Measurements from ENCODE around the gene RARS1. TPM values are rescaled to one million over a fixed set of nuclear protein-coding genes. Genes with fewer than 3 reads are reported as not detected.

RARS1 gene
- total RNA-seq (2014; rRNA removed; shearing (Covaris generic)): 250 and 258 TPM in 2 replicates

DNA sequence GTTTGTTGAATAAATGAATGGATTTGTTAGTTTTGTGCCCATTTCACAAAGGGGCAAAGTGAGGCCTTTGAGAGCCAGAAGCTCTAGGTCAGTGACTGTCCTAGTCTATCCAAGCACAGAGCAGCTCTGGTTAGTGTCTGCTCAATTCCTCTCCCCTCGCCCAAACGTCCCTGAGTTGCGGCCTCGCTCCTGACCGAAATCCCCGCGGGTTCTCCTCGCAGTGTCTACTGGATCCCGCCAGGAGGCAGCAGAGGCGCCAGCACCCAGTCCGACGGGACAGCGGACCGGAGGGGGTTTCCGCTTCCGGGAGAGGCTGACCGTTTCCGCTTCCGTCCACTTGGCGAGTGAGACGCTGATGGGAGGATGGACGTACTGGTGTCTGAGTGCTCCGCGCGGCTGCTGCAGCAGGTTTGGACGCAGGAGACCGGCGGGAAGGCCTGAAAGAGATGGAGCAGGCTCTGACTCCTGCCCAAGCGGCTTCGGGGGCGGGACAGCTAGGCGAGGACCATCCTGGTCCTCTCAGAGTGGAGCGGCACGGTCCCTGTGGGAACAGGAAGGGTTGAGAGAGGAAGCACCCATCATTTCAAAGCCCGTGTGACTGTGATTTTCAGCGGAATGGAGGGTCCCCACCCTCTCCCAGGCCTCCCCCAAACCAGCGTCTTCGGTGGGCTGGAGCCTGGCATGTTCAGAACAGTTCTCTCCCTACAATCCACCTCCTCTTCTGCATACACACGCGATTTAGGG is at the start of gene RARS1:
Gene RARS1 (plus strand): TSS at position 336 of the 744 bp plus-strand sequence. CDS start 28 bp downstream, at position 364.
- DNase-seq (ENCODE audit: low spot score): peak; percentile 96

- no peak for DNase-seq (ENCODE audit: low spot score)
These were observed 47.9 kb upstream of the RARS1 start for GRCh38 chr5:168438349-168438748.

- DNase-seq (ENCODE audit: low spot score): no peak
These were observed 42.7 kb upstream of the RARS1 start for GRCh38 chr5:168443533-168443932.

- DNase-seq (ENCODE audit: low spot score): no peak
These were observed 42.1 kb upstream of the RARS1 start for GRCh38 chr5:168443950-168444700.

DNA sequence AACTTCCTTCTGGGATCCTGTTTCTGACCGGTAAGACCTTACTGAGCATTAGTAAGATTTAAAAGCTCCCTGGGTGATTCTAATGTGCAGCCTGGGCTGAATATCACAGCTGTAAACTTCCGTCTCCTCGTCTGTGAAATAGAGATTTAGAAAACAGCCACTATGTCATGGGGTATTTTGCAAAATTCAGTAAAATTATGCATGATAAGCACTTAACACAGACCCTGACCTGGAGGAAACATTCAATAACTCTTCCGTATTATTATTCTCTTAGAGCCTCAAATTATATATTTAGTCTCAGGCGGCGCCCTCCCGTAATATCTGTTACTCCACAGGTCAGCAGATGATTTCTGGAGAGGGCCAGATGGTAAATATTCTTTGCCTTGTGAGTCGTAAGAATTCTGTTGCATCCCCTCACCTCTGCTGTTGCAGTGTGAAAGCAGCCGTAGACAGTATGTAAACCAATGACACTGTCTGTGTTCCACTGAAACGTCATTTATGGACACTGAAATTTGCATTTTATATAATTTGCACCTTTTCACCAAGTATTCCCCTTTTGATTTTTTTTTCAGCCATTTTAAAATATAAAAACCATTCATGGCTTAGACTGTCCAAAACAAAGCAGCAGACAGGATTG is 39.2 kb upstream of the RARS1 start:
- DNase-seq (ENCODE audit: low spot score): no peak

DNA sequence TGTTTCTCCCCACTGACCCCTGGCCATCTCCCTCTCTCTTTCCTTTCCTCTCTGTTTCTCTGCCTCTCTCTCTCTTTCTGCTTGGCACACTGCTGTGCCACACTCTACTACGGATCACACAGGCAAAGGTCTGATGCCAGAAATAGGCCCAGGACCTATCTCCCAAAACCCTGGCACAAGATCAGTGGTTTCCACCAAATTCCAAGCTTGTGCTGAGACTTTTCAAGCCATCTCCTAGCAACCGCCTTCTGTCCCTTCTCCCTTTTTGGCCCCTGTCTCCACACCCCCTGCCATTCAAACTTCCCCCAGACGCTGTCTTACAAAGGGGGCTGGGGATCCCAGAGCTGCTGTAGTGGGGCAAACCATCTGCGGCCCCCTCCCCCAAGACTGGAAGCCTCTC is 38.5 kb upstream of the RARS1 start:
- DNase-seq (ENCODE audit: low spot score): no peak

- DNase-seq (ENCODE audit: low spot score): no peak
These were observed 37.1 kb upstream of the RARS1 start for GRCh38 chr5:168449166-168449565.

DNA sequence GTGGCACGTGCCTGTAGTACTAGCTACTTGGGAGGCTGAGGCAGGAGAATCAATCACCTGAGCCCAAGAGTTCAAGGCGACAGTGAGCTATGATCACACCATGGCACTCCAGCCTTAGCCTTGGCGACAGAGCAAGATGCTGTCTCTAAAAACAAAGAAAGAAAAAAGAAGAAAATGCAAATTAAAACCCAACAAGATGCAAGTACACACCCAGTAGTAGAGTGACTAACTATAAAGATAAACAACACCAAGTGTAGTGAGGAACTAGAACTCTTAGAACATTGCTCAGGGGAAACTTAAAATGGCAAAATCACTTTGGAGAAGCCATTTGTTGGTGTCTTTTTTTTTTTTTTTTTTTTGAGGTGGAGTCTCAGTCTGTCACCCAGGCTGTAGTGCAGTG is 34.7 kb upstream of the RARS1 start:
- DNase-seq (ENCODE audit: low spot score): no peak

GRCh38 chr5:168455201-168455600 is 31.1 kb upstream of the RARS1 start:
- DNase-seq (ENCODE audit: low spot score): no peak

DNA sequence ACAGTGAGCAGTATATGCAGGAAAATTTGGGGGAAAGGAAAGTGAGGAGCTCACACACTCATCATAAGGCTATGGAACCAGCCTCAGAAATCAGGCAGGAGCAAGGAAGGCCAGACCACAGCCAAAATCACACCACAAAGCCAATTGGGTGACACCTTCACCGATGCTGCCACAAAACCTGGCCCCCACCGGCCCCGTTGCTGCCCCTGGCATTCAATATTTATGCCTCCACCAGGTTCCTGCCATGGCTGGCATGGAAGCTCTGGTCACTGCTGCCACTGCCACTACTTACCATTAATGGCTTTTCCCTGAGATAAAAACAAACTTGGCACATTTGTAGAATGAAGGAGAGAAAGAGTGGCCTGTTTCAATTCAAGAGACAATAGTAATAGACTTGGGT is 28.7 kb upstream of the RARS1 start:
- no peak for DNase-seq (ENCODE audit: low spot score)

GRCh38 chr5:168460606-168461005 is 25.7 kb upstream of the RARS1 start:
- DNase-seq (ENCODE audit: low spot score): no peak

- DNase-seq (ENCODE audit: low spot score): no peak
These were observed 23.2 kb upstream of the RARS1 start for GRCh38 chr5:168463081-168463480.

GRCh38 chr5:168464214-168464613 is 22.1 kb upstream of the RARS1 start:
- no peak for DNase-seq (ENCODE audit: low spot score)

- DNase-seq (ENCODE audit: low spot score): no peak
These were observed 21.6 kb upstream of the RARS1 start for GRCh38 chr5:168464641-168465040.

DNA sequence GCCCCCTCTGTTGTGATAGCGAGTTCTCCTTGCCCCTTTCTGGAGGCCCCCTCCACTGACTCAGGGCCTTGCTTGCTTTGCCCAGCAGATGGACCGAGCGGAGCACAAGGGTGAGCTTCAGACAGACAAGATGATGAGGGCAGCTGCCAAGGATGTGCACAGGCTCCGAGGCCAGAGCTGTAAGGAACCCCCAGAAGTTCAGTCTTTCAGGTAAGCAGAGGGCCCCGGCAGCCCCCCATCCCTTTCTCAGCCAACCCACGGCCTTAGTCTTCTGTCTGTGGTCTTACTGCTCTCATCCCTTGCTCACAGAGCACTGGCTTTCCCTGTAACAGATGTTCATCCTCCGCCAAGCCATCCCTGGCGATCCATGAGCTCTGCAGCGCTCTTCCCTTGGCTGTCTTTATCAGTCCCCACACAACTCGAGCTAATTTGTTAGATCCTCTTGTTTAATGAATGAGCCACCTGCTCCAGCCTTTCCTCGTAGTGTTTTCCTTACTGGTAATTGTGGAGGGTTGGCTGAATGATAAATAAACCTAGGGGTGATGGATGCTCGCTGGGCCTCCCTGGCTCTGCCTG is 18.4 kb upstream of the RARS1 start:
- no peak for DNase-seq (ENCODE audit: low spot score)

- DNase-seq (ENCODE audit: low spot score): peak; percentile 44
These were observed 17.4 kb upstream of the RARS1 start for GRCh38 chr5:168468836-168469235.

DNA sequence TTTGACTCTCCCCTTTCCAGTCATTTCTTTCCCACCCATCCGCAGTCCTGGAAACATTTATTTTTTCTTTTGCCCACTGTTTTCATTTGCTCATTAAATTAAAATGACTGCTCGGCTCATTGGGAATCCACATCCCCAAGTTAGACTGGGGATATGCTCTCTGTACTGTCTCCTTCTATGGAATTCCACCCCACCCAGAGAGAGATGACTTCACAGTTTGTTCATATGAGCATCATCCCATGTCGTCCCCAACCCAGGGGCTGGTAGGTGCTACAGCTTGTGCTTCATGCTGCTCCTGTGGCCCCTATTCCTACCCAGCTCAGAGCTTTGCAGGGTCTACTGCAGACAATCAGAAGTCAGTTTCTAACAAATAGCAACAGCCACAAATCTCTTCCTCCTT is 16.5 kb upstream of the RARS1 start:
- DNase-seq (ENCODE audit: low spot score): no peak

GRCh38 chr5:168471785-168472184 is 14.5 kb upstream of the RARS1 start:
- peak; percentile 68 for DNase-seq (ENCODE audit: low spot score)

DNA sequence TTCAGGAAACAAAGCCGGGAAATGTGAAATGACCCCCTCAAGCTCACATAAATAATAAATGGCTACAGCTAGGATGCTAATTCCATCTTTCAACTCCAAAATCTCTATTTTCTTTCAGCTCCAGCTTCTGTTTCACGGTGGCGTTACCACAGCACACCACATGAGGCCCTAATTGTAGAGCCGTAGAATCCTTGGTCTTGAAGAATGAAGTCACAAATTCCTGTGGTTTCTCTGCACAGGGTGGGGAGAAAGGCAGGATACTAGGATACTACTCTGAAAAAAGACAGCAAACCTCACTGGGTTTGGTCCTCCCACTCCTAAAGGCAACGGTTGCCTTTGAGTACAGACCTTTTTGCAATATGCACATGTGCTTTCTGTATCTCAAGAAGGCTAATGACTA is 13.9 kb upstream of the RARS1 start:
- DNase-seq (ENCODE audit: low spot score): peak; percentile 93

DNA sequence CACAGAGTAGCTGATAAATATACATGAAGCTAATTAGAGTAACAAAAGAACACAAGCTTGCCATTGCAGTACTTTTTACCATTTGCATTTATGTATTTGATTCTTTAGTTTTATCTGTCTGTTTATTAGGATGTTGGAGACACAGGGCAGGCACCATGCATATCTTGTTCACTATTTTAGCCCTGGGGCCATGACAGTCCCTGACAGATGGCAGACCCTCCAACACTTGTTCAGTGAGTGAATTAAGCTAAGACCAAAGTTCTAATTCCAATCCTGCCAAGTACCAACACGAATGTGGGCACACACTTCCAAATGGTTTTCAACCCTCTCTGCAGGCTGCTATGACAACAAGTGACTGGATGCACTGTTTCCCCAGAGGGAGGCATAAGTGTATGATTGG is 12.0 kb upstream of the RARS1 start:
- no peak for DNase-seq (ENCODE audit: low spot score)

- DNase-seq (ENCODE audit: low spot score): peak; percentile 76
These were observed 9.2 kb upstream of the RARS1 start for GRCh38 chr5:168477060-168477459.

GRCh38 chr5:168479166-168479565 is 7.1 kb upstream of the RARS1 start:
- DNase-seq (ENCODE audit: low spot score): peak; percentile 20
